Left cardiac atrium (tissue), 4 donors: ENCODE measurements around the gene COL25A1. TPM values are rescaled to one million over a fixed set of nuclear protein-coding genes. Genes with fewer than 3 reads are reported as not detected.
"Not testable (repeated sequence)": the region's sequence is repeated elsewhere in the genome, so short reads cannot be mapped to it uniquely, and the experiment has no call there.

ENCODE experiments used
- ATAC-seq, 2 donors: fragments of 200-7000 bp; cut with Tn5 transposase; one replicate each; pipeline ENCODE4 v1.9.1; 2020; ENCODE audit warnings: mild to moderate bottlenecking in 2 of 2, moderate library complexity in 2 of 2
- DNase-seq: peaks from one replicate; pipeline ENCODE4 v3.0.0-alpha.2; 2020
- intact Hi-C, 2 donors: fragments of 100-400 bp; cut with DNase I; formaldehyde crosslinking; loops; one replicate each; pipeline versions ENCODE4 v1.14.1 to v1.15.1; 2022 to 2023
- total RNA-seq, 2 donors: library from RNA; stranded (reverse); fragmentation: NEBNext Ultra II Directional; extraction: Animal tissue kit (Norgen Biotek cat#: 25700); gene quantifications; one replicate each; pipeline ENCODE4 v1.2.1, GENCODE V29; 2021
- donor health status: DM: no; HTN: yes; CAD: no.
- donor health status: DM: no; HTN: yes; CAD: no; lungs with severe emphysema.
- donor health status: DM: yes; HTN: yes; CAD: no.
- donor health status: Dilated cardiomyopathy.

Gene COL25A1
- total RNA-seq, 2 donors from 2014 or later: 0.74 to 1.5 TPM

DNA sequence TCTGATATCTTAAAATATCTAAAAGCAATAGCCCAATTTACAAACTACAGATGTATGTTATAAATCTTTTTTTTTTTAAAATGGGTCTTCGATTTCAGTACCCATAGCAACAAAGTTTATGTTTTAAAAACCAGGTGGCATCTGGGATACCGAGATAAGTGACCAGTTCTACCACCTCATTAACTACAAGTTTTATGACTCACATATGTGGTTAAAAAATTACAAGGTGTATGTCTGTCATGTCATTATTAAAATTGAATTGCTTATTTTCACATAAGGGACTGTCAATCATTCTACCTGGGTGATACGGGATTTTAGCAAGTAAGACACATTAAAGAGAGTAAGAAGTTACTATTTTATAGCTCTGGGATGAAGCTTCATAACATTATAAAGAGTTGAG, 347.6 kb downstream of the COL25A1 start:
- DNase-seq: no peak
- ATAC-seq: no peak
- intact Hi-C loops: no loop called here

DNA sequence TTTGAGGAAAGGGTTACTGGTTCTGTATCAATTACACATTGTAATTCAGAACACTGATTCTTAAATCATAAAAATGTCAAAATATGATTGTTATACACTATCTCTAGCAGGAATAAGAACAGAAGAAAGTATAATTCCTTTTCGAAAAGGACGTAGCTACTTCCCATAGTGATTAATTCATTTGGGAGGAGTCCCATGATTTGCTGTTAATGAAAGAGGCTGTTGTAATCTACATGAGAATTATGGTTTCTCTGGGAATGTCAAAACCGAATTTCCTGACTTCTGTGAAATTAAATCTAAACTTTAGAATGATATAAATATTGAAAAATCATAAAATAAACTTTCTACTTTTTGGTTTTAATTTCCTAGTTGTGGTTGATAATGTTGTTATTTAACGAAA, 348.5 kb downstream of the COL25A1 start:
- DNase-seq (no peak), ATAC-seq (no peak)
- intact Hi-C loops: no loop called here

DNA sequence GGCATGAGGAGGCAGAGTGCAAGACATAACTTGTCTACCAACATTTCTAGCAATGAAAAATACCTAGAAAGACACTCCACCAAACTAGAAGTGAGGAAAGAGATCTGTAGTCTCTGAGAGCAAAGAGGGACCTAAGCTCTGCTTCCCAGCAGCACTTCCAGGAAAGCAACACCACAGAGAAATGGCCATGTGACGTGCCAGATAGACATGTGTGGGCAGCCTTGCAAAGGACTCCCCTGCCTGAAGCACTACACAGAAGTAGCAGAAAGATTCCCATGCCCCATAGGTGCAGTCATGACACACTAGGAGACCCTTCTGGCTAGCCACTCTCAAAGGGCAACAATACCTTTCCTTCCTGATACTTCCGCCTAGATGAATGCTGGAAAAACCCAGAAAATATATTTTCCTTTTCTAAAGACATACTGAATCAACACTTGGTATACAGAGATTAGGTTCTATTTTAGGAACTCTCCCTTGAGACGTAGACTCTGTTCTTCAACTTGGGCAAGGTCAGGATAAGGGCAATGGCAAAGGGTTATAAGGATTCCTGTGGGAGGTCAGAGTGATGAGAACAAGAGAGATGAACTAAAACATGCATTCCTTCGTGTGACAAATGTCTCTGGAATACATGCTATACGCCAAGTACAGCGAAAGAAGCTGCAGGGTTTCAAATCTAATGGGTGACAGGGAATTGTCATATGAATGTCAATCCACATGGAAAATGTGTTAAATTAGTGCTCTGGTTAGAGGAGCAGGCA, 352.1 kb downstream of the COL25A1 start:
- intact Hi-C loops: no loop called here
- DNase-seq (no peak), ATAC-seq (no peak)

DNA sequence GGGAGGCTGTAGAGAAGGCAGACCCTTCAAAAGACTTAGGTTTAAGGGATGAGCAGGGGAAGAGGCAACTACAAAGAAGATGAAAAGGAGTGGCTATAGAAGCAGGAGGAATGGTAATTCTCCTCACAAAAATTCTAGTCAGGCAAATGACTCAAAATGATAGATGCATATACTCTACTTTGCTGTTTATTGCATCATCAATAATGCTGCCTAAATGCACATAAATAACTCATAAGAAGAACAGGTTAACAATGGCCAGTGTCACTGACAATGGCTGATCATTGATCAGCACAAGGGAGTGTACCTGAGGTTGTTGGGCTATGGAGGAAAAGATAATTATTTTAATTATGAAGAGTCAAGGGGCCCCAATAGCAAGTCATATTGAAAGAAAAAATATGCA, 354.9 kb downstream of the COL25A1 start:
- intact Hi-C loops: no loop called here
- ATAC-seq (no peak), DNase-seq (no peak)

DNA sequence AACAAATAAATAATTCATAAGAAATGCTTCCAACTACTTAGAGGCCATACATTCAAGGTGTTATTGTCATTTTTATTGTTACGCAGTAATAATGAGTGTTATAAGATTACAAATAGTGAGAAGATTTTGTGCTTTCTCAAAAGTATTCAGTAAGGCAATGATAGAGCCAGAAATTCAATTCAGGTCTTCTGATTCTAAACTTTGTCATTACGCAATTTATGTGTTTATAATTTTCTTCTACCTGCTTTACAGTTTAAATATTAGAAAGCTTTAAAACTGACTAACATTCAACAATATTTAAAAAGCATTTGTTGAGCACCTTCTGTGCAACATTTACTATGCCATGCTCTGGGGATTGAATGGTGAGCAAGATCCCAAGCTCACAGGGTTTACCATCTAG, 356.2 kb downstream of the COL25A1 start:
- no peak for ATAC-seq
- intact Hi-C loops: no loop called here
- DNase-seq: no peak

DNA sequence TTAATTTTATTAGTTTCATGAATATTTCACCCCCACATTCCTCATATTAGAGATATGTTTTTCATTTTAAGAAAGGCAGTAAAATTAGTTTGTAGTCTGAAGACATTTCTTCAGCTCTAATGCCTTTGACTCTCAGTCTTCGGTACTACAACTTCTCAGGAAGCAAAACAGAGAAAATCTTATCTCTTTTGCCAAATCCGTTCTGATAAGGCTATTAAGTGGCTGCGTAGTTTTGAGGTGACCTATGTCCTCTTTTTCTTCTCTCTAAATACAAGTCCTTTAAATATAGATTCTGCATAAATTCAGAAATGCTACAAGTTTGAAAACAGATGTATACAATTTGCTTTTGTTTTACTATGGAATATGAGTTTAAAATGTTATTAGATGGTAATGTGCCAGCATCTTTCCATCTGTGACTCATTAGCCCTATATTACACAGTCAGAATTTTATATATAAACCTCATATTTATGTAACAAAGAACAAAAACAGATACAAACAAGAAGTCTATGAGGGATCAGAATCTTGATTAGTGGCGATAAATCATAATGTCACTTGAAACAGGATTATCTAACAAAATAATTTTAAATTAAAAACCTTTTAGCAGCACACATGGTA, 358.4 kb downstream of the COL25A1 start:
- no peak for DNase-seq
- intact Hi-C loops: no loop called here
- no peak for ATAC-seq

DNA sequence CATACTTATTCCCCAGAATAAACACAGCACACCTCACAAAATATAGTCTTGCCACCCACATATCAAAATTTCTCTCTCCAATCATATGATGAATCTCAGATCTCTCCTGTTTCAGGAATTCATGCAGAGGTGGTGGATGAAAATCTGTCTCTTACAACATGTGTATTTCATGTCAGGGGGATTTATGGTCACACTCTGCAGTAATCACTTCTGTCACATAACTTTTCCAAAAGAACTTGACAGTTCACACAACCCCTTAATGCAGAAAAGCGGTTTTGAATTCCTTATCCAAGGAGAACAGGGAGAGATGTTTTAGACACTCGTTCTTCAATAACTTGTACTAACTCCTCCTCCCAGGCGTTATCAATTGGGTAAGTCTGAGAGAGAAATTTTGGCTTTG, 359.1 kb downstream of the COL25A1 start:
- intact Hi-C loops: no loop called here
- ATAC-seq (no peak), DNase-seq (no peak)

DNA sequence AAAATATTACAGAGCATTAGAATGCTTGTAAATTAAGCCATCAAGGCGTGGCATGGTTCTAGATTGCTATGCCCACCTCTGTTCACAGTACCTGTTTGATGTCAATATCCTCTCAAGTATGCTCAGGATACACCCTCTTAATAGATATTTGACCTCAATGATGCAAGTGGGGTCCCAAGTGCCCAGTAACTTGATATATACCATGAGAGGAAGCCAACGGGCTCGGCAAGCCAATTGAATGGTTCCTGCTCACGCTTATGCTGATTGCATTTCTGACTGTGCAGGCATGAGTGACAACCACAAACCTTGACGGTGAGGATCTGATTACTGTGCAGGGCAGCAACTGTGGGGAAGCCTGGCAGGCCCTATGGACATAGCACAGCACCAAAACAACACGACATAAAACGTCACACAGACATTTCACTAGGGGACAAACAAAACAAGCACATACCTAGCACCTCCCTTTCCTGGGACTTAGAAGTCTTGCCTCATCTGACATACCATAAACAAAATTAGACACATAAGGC, 360.5 kb downstream of the COL25A1 start:
- DNase-seq: no peak
- no peak for ATAC-seq
- intact Hi-C loops: no loop called here

DNA sequence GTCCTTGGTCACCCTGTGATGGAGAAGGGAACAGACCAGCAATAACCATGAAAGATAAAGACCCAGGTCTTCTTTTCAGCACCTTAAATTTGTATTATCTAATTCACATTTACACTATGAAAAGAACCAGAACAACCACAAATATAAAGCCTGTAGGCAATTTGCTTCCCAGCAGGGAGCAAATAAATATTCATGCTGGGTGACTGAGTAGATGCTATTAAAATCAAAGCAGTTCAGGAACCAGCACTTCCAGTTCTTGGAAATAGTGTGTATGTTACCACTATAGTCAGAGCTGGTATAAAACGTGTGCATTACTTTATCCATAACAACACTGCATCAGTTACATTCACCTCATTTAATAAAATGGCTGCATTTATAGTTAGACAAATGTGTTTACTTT, 361.8 kb downstream of the COL25A1 start:
- no peak for DNase-seq
- ATAC-seq: no peak
- intact Hi-C loops: no loop called here

DNA sequence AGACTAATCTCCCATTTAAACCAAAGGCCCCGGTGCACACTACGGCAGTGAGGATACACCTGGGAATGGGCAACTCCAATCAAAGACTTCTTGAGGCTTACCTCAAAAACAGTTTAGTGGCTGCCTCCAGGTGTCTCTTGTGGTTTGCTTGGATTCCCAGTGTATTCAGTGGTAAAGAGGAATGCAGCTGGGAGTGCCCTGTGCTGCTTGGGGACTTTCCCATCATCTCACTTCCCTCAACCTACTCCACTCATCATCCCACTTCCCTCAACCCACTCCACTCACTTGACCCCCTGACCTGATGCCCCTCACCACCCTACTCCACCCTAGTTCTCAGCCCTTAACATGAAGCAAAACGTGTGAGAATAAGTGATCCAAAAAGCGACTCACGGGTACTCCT, 362.3 kb downstream of the COL25A1 start:
- DNase-seq (no peak), ATAC-seq (no peak)
- intact Hi-C loops: no loop called here

DNA sequence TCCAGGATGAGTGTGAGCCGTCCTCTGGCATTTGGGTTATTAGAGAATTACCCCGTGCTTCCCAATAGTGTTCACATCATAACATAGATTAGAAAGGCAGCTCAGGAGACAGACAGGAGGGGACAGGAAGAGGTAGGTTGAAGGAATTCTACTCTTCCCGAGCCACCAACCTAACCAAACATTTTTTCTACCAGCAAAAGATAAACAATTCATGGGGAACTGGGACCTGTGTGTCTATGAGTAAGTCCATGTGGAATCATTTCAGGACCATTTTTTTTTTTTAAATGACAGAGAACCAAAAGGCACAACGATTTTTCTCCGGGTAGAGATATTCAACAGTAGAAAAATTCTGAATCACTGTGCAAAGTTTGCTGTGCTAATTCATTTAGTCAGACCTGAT, 365.4 kb downstream of the COL25A1 start:
- ATAC-seq: no peak
- DNase-seq: no peak
- intact Hi-C loops: no loop called here

DNA sequence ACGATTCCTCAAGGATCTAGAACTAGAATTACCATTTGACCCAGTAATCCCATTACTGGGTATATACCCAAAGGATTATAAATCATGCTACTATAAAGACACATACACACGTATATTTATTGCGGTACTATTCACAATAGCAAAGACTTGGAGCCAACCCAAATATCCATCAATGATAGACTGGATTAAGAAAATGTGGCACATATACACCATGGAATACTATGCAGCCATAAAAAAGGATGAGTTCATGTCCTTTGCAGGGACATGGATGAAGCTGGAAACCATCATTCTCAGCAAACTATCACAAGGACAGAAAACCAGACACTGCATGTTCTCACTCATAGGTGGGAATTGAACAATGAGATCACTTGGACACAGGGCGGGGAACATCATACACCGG, 368.5 kb downstream of the COL25A1 start:
- intact Hi-C loops, ATAC-seq: not testable (repeated sequence)

DNA sequence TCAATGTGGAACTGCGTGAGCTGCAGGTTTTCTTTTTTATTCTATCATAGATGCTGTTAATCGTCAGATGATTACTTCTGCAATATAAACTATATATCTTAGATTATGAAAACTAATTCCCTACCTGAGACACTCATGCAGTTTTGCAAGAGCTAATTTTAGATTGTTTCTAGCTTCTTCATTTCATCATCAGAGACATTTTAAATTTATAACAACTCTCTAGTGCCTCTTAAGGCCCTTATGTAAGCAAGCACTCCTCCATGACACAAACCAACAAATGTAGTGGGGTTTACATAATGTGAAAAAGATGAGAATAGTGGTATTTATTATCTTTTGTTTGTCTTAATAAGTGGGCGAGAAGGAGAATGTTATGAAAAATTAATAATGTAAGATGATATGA, 369.4 kb downstream of the COL25A1 start:
- intact Hi-C loops: no loop called here
- DNase-seq (no peak), ATAC-seq (no peak)

More for the DNA sequence above, 368.5 kb downstream of the COL25A1 start:
- not testable (repeated sequence) for DNase-seq

DNA sequence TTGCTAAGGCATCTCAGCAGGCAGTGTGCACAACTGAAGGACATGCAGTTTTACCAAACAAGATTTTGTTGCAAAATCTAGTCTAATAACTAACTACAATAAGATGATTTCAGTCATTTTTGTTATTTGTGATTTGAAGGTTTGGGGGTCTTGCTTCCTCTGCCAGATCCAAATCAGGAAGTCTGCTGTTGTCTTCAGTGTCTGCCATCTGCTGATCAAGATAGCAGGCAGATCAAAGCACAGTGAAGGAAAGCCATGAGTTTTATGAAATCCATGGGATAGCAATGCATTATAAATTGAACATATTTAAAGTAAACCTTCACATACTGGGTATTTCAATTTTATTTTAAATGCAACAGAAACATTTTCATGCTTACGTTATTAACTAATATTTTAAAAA, 370.5 kb downstream of the COL25A1 start:
- intact Hi-C loops: no loop called here
- ATAC-seq: no peak
- DNase-seq: no peak

DNA sequence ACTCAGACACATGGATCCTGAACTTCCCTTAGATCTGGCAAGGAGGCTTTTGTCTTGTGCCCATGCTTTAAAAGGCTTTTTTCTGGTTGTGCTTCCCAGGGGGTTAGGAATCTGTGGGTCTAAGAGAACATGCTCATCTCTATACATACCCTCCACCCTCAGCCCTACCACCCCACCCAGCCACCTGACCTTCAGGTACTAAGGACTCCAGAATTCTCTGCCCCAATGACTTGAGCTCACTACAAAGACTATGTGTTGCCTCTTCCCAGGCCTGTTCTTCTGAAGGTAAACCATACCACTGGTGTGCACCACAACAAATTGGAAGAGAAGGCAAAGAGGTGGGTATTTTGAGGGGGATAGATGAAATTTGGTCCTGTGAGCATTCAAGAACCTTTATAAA, 372.3 kb downstream of the COL25A1 start:
- ATAC-seq (no peak), DNase-seq (no peak)
- intact Hi-C loops: no loop called here

DNA sequence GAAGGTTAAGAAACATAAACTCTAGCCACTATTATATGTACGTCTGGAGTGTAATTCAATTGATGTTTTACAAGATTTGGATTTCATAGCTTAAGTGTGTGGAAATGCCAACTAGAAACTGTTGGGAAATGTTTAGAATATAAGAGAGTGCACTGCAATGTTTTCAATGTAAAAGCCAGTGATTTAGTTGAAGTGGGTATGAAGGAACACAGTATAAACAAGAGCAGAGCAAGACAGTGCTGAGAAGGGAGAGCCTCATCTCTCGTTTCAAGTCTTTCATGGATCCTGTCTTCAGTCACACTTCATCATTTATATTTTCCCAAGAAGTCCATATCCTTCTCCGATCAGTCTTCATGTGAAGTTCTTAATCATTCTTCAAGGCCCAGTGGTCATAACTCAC, 375.7 kb downstream of the COL25A1 start:
- intact Hi-C loops: no loop called here
- no peak for DNase-seq
- no peak for ATAC-seq

DNA sequence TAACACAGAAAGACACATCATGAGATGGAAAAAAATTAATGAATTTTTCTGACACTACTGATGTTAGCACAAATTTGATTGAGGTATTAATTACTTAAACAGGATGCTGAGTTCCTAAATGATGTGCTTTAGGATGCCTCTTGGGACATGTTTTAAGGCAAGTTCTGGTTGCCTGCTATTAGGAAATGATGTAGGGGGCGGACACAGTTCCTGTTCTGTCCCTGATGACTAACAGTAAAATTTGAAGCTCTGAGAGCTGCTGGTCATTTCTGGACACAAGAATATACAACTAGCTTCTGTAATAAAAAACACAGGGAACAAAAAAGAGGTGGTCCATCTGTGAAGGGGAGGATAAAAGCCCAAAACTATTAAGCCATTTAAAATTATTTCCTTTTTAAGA, 376.4 kb downstream of the COL25A1 start:
- intact Hi-C loops: no loop called here
- no peak for ATAC-seq
- DNase-seq: no peak

DNA sequence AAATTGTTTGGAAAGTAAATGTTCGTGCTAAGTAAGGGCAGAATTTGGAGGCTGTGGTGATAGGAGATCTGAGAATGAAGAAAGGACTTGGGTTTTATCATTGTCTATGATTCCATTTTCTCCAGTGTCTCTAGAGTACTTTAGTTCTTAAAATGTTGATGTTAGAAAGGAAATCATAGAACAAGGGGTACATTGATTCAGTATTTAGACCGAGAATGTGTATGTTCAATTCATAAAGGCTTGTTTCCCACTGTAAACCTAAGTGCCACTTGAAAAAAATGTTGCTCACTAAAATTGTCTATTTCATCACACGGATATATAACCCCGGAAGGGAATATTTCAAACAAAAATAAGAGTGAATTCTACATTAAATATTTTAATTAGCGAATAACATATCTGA, 380.3 kb downstream of the COL25A1 start:
- no peak for DNase-seq
- ATAC-seq: no peak
- intact Hi-C loops: no loop called here

DNA sequence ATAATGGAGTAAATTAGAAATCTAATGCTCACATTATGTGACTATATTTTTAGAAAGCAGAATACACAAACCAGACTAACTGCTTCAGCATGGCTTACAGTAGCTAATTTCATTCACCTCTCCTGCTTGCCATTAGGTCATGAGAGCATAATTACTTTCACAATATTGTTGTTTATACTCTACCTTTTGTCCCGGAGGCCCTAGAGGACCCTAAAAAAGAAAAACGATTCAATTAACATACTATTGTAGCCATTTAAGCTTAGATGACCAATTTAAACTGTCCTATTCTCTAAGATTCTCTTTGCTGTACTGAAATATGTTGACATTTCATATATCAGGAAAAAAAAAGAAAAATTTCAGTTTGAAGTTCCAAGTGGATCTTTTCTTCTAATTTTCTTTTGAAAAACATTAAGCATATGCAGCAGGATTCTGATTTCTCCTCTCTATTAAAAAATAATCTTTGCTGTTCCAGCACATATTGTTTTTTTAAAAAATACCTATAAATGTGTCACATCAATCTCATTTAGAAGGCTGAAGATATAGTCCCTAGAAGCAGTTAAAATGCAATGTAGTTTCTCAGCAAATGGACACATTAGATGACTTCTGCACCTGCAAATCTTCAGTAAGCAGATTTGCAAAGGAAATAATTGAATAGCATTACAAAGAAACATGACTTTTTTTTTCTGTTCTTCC, 381.9 kb downstream of the COL25A1 start:
- intact Hi-C loops: no loop called here
- no peak for DNase-seq
- no peak for ATAC-seq

DNA sequence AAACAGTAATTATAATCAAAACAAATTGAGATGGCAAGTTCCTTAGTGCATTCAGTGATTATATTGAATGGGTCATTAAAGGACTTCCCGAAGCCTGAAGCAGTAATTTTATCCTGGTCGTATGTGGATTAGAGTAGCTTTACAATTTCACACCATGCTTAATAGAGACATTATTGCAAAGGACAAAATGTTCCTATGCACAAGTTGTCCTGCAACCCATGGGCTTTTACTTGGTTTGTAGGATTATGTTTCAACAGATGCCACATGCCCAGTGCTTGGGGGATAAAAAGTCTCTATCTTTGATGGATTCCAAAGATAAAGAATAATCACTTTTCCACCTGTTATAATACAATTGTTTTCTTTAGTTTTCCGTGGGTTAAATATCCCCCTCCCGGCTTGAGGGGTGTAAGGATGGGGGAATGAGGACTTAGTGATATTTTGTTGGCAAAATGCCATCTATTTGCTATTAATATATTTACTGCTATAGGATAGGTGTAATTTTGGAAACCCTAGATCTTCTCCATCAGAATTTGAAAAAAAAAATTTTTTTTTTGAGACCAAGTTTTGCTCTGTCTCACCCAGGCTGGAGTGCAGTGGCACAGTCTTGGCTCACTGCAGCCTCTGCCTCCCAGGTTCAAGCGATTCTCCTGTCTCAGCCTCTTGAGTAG, 383.1 kb downstream of the COL25A1 start:
- intact Hi-C loops: no loop called here
- ATAC-seq (no peak), DNase-seq (no peak)
